ENCODE measurements around the gene RBM23. TPM values are rescaled to one million over a fixed set of nuclear protein-coding genes. Genes with fewer than 3 reads are reported as not detected.

The RBM23 gene
- total and polyA plus RNA-seq, 9 of the 15 experiments (the other 6 are each of a cell fraction or from before 2014, with no cell fraction given), result 46.0 to 102 (median 58.5) TPM

GRCh38 chr14:22929104-22929960, 10.4 kb upstream of the RBM23 start, which contains the start of gene PRMT5 (continued):
- TF ChIP-seq FOXO4 (CRISPR knock-in tag; IDR thresholded peaks at IDR 0.05), result peak; percentile 57; the same call in 1 of the 2 replicates
- TF ChIP-seq ATF4 (CRISPR knock-in tag; IDR thresholded peaks at IDR 0.05), result peak; percentile 27; the same call in 1 of the 2 replicates
- peak; percentile 63; the same call in 1 of the 2 replicates for TF ChIP-seq MECOM (CRISPR knock-in tag; IDR thresholded peaks at IDR 0.05)
- TF ChIP-seq ZNF324 (CRISPR knock-in tag; IDR thresholded peaks at IDR 0.05), result no peak
- no peak for TF ChIP-seq ZNF217 (CRISPR knock-in tag; IDR thresholded peaks at IDR 0.05)
- peak; percentile 97 for TF ChIP-seq NFRKB (IDR thresholded peaks at IDR 0.05; ENCODE audit: low read depth)
- TF ChIP-seq THAP12 (CRISPR knock-in tag; IDR thresholded peaks at IDR 0.05), result peak; percentile 93
- TF ChIP-seq RBM34 (IDR thresholded peaks at IDR 0.05; ENCODE audit: borderline replicate concordance, insufficient read depth, low read length), result no peak
- TF ChIP-seq BACH1 (tag; IDR thresholded peaks at IDR 0.05), result peak; percentile 65; the same call in 1 of the 2 replicates
- TF ChIP-seq FUS (optimal IDR thresholded peaks at IDR 0.05; ENCODE audit: low read depth, low read length), result no peak
- TF ChIP-seq E2F1 (CRISPR knock-in tag; IDR thresholded peaks at IDR 0.05), result peak; percentile 40; the same call in 1 of the 2 replicates
- TF ChIP-seq DIDO1 (tag; IDR thresholded peaks at IDR 0.05; ENCODE audit: low read depth), result no peak
- no peak for TF ChIP-seq PTRF (tag; IDR thresholded peaks at IDR 0.05)
- no peak for TF ChIP-seq NR0B1 (IDR thresholded peaks at IDR 0.05; ENCODE audit: partially characterized antibody)
- TF ChIP-seq IRF1 (CRISPR knock-in tag; IDR thresholded peaks at IDR 0.05; ENCODE audit: borderline replicate concordance), result no peak
- TF ChIP-seq ZC3H8 (IDR thresholded peaks at IDR 0.05), result no peak
- no peak for TF ChIP-seq SNIP1 (IDR thresholded peaks at IDR 0.05; ENCODE audit: low read depth)
- TF ChIP-seq GTF2F1 (IDR thresholded peaks at IDR 0.05; ENCODE audit: low read depth, low read length), result peak; percentile 56; the same call in 1 of the 2 replicates
- TF ChIP-seq TEAD4 (IDR thresholded peaks at IDR 0.05; ENCODE audit: low read length), result peak; percentile 87
- no peak for TF ChIP-seq TEAD4 (CRISPR knock-in tag; IDR thresholded peaks at IDR 0.05; ENCODE audit: borderline replicate concordance)

All from K562 (cell line).